Regular cardiac myocyte (primary cell): ENCODE results near the gene APOBEC3G. TPM values are rescaled to one million over a fixed set of nuclear protein-coding genes. Genes with fewer than 3 reads are reported as not detected.

Experiments used
- total RNA-seq: library from RNA; depleted of rRNA; stranded (reverse); fragments of >200 nt; gene quantifications from 2 replicates; pipeline ENCODE4 v1.2.3, GENCODE V29; 2014

The APOBEC3G gene
- total RNA-seq: 10.9 and 16.6 TPM in 2 replicates

GRCh38 chr22:39077026-39077840 lies at the start of gene APOBEC3G:
TSS of gene APOBEC3G (plus strand) at chr22:39077275. CDS start at chr22:39077362, 87 bp downstream.

GRCh38 chr22:39040538-39041296 lies 36.4 kb upstream of the APOBEC3G start, which contains the start of gene APOBEC3F:
TSS of gene APOBEC3F (plus strand) at chr22:39040864. CDS start at chr22:39040961, 97 bp downstream.

GRCh38 chr22:39097098-39098020 lies 20.3 kb downstream of the APOBEC3G start, which contains the start of gene APOBEC3H:
TSS of gene APOBEC3H (plus strand) at chr22:39097244. CDS start at chr22:39100279, 3,035 bp downstream.

Other genes with a start within 250 kb of the APOBEC3G start
- 0.58 and 2.5 TPM in 2 replicates for gene NPTXR, start 233.2 kb upstream of the APOBEC3G start, total RNA-seq
- 42.0 and 60.4 TPM in 2 replicates for gene CBX6, start 205.1 kb upstream of the APOBEC3G start, total RNA-seq
- gene APOBEC3A, start 119.7 kb upstream of the APOBEC3G start, total RNA-seq: not detected in 2 replicates
- 0.56 and 13.0 TPM in 2 replicates for gene APOBEC3B, start 94.9 kb upstream of the APOBEC3G start, total RNA-seq
- 7.0 and 11.3 TPM in 2 replicates for gene APOBEC3C, start 63.0 kb upstream of the APOBEC3G start, total RNA-seq
- 1.3 and 1.7 TPM in 2 replicates for gene APOBEC3D, start 56.1 kb upstream of the APOBEC3G start, total RNA-seq
- 5.4 and 6.8 TPM in 2 replicates for gene APOBEC3F, start 36.4 kb upstream of the APOBEC3G start, total RNA-seq
- 0.19 and 1.1 TPM in 2 replicates for gene APOBEC3H, start 20.0 kb downstream of the APOBEC3G start, total RNA-seq
- gene CBX7, start 75.4 kb downstream of the APOBEC3G start, total RNA-seq: 3.3 and 10.4 TPM in 2 replicates
- gene PDGFB, start 167.7 kb downstream of the APOBEC3G start, total RNA-seq: 1.1 and 2.3 TPM in 2 replicates
- 2,719 and 2,744 TPM in 2 replicates for gene RPL3, start 242.3 kb downstream of the APOBEC3G start, total RNA-seq